ENCODE data around the gene THSD7A. TPM values are rescaled to one million over a fixed set of nuclear protein-coding genes. Genes with fewer than 3 reads are reported as not detected.

Gene THSD7A
- total and polyA plus RNA-seq, 4 donors: 0.15 to 2.7 (median 1.9) TPM

GRCh38 chr7:11609096-11609670 lies 222.8 kb downstream of the THSD7A start:
- Histone ChIP-seq H3K9ac (ENCODE audit: low read depth in 1 of 2, low read length in 2 of 2) (no peak overlapping the region), H3K9me3 (ENCODE audit: control insufficient read depth in 4 of 4, low read length in 3 of 4) (no peaks in the 10 kb centered on the region), H3K27me3 (ENCODE audit: control insufficient read depth in 4 of 4, insufficient read depth in 4 of 4, low read length in 3 of 4) (no peaks in the 10 kb centered on the region), H3K36me3 (ENCODE audit: control insufficient read depth in 4 of 4, insufficient read depth in 3 of 4, low read depth in 1 of 4, low read length in 3 of 4) (no peaks in the 10 kb centered on the region), H3K4me3 (ENCODE audit: low read depth in 1 of 3, low read length in 3 of 3) (no peak overlapping the region), H3K27ac (ENCODE audit: low read depth in 1 of 2, low read length in 2 of 2) (no peak overlapping the region), H3K4me1 (ENCODE audit: control insufficient read depth in 4 of 4, insufficient read depth in 4 of 4, low read length in 3 of 4) (no peaks in the 10 kb centered on the region)
- TF ChIP-seq GABPA (IDR thresholded peaks at IDR 0.05 in 1 of 2, conservative IDR thresholded peaks at IDR 0.05 in 1 of 2) (no peak), RXRA (IDR thresholded peaks at IDR 0.05) (no peak), FOXA2 (IDR thresholded peaks at IDR 0.05) (no peak), HNF4G (IDR thresholded peaks at IDR 0.05) (no peak), FOXA1 (IDR thresholded peaks at IDR 0.05) (no peak), HNF4A (conservative IDR thresholded peaks at IDR 0.05) (no peak)
- no peak for DNase-seq (ENCODE audit: low spot score)
- 89% methylated on average over 2 of the region's 2 CpGs for WGBS

GRCh38 chr7:11607686-11608085 lies 224.3 kb downstream of the THSD7A start:
- 49% methylated on average over 2 of the region's 2 CpGs for WGBS
- Histone ChIP-seq H3K4me3 (ENCODE audit: low read depth in 1 of 3, low read length in 3 of 3) (no peak overlapping the region), H3K9ac (ENCODE audit: low read depth in 1 of 2, low read length in 2 of 2) (no peak overlapping the region), H3K36me3 (ENCODE audit: control insufficient read depth in 4 of 4, insufficient read depth in 3 of 4, low read depth in 1 of 4, low read length in 3 of 4) (no peaks in the 10 kb centered on the region), H3K27ac (ENCODE audit: low read depth in 1 of 2, low read length in 2 of 2) (no peak overlapping the region), H3K9me3 (ENCODE audit: control insufficient read depth in 4 of 4, low read length in 3 of 4) (no peaks in the 10 kb centered on the region), H3K4me1 (ENCODE audit: control insufficient read depth in 4 of 4, insufficient read depth in 4 of 4, low read length in 3 of 4) (no peaks in the 10 kb centered on the region), H3K27me3 (ENCODE audit: control insufficient read depth in 4 of 4, insufficient read depth in 4 of 4, low read length in 3 of 4) (no peaks in the 10 kb centered on the region)
- no peak for DNase-seq (ENCODE audit: low spot score)
- TF ChIP-seq RXRA (IDR thresholded peaks at IDR 0.05): no peak
- TF ChIP-seq FOXA1 (IDR thresholded peaks at IDR 0.05): no peak
- TF ChIP-seq FOXA2 (IDR thresholded peaks at IDR 0.05): no peak
- no peak for TF ChIP-seq NR2F2 (IDR thresholded peaks at IDR 0.05)
- no peak for TF ChIP-seq REST (IDR thresholded peaks at IDR 0.05)
- TF ChIP-seq TAF1 (conservative IDR thresholded peaks at IDR 0.05): no peak
- no peak for TF ChIP-seq YY1 (IDR thresholded peaks at IDR 0.05)
- TF ChIP-seq, protein P1, sequence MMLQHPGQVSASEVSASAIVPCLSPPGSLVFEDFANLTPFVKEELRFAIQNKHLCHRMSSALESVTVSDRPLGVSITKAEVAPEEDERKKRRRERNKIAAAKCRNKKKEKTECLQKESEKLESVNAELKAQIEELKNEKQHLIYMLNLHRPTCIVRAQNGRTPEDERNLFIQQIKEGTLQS (IDR thresholded peaks at IDR 0.05): no peak
- TF ChIP-seq JUND (IDR thresholded peaks at IDR 0.05): no peak
- TF ChIP-seq, protein P2, sequence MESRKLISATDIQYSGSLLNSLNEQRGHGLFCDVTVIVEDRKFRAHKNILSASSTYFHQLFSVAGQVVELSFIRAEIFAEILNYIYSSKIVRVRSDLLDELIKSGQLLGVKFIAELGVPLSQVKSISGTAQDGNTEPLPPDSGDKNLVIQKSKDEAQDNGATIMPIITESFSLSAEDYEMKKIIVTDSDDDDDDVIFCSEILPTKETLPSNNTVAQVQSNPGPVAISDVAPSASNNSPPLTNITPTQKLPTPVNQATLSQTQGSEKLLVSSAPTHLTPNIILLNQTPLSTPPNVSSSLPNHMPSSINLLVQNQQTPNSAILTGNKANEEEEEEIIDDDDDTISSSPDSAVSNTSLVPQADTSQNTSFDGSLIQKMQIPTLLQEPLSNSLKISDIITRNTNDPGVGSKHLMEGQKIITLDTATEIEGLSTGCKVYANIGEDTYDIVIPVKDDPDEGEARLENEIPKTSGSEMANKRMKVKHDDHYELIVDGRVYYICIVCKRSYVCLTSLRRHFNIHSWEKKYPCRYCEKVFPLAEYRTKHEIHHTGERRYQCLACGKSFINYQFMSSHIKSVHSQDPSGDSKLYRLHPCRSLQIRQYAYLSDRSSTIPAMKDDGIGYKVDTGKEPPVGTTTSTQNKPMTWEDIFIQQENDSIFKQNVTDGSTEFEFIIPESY (IDR thresholded peaks at IDR 0.05): no peak
- no peak for TF ChIP-seq HNF4A (conservative IDR thresholded peaks at IDR 0.05)
- no peak for TF ChIP-seq RAD21 (IDR thresholded peaks at IDR 0.05)
- TF ChIP-seq EGR1 (IDR thresholded peaks at IDR 0.05; ENCODE audit: low read depth in 2 of 2): no peak

Data from liver (tissue), 9 donors.